CD14-positive monocyte (primary cell): ENCODE measurements around the gene BICD1. TPM values are rescaled to one million over a fixed set of nuclear protein-coding genes. Genes with fewer than 3 reads are reported as not detected.

Experiments used
- DNase-seq, 3 donors: peaks; one replicate each; pipeline ENCODE4 v3.0.0-alpha.2; 2011 to 2022
- H2AFZ ChIP-seq: 2 replicates; pipeline ENCODE4 v1.6.0; 2012; ENCODE audit warnings: mild to moderate bottlenecking, low read depth, low read length, inconsistent platforms; ENCODE audit not compliant: insufficient read depth, poor library complexity, severe bottlenecking
- H3K27ac ChIP-seq, 2 donors: 1 replicate in 1 of 2; 2 replicates in 1 of 2; pipeline ENCODE4 v1.5.1; 2012 to 2013; ENCODE audit warnings: low read length in 2 of 2, control low read depth in 1 of 2, inconsistent platforms in 1 of 2, low read depth in 1 of 2, mild to moderate bottlenecking in 1 of 2
- H3K27me3 ChIP-seq, 2 donors: one replicate each; pipeline versions ENCODE4 v1.6.0 to v1.6.1; 2011 to 2013; ENCODE audit warnings: low read length in 2 of 2; ENCODE audit not compliant: control insufficient read depth in 2 of 2, insufficient read depth in 2 of 2
- H3K36me3 ChIP-seq, 2 donors: replicated peaks in 1 of 2; 1 replicate in 1 of 2; 2 replicates in 1 of 2; pipeline versions ENCODE4 v1.5.1 to v1.6.1; 2012 to 2013; ENCODE audit warnings: low read length in 2 of 2, control low read depth in 1 of 2, inconsistent platforms in 1 of 2, mild to moderate bottlenecking in 1 of 2; ENCODE audit not compliant: insufficient read depth in 2 of 2, control insufficient read depth in 1 of 2
- H3K4me1 ChIP-seq, 2 donors: 1 replicate in 1 of 2; 2 replicates in 1 of 2; pipeline versions ENCODE4 v1.5.1 to v1.6.1; 2012 to 2013; ENCODE audit warnings: low read length in 2 of 2, control low read depth in 1 of 2, inconsistent platforms in 1 of 2, mild to moderate bottlenecking in 1 of 2, moderate library complexity in 1 of 2; ENCODE audit not compliant: insufficient read depth in 2 of 2, control insufficient read depth in 1 of 2
- H3K4me2 ChIP-seq: replicated peaks from 2 replicates; pipeline ENCODE3; 2012; ENCODE audit warnings: low read length, moderate library complexity, mild to moderate bottlenecking; ENCODE audit not compliant: poor library complexity, severe bottlenecking; ENCODE audit errors: extremely low read depth
- H3K4me3 ChIP-seq, 3 experiments: fragments of 200-600 bp in 1 of 3; sonication (generic) in 1 of 3; replicated peaks in 1 of 3; 1 replicate in 2 of 3; 2 replicates in 1 of 3; pipeline ENCODE4 v1.5.1; 2011 to 2013; ENCODE audit warnings: low read length in 3 of 3, mild to moderate bottlenecking in 3 of 3, control low read depth in 2 of 3, low read depth in 2 of 3, inconsistent platforms in 1 of 3, moderate library complexity in 1 of 3
- H3K79me2 ChIP-seq: 2 replicates; pipeline ENCODE4 v1.6.0; 2012; ENCODE audit warnings: mild to moderate bottlenecking, control low read depth, inconsistent platforms, low read length, moderate library complexity; ENCODE audit not compliant: insufficient read depth
- H3K9ac ChIP-seq: 2 replicates; pipeline ENCODE4 v1.6.0; 2017; ENCODE audit warnings: low read length, mild to moderate bottlenecking; ENCODE audit not compliant: insufficient read depth, poor library complexity, severe bottlenecking
- H3K9me3 ChIP-seq, 2 donors: replicated peaks in 1 of 2; 1 replicate in 1 of 2; 2 replicates in 1 of 2; pipeline versions ENCODE4 v1.5.1 to v1.6.1; 2012 to 2013; ENCODE audit warnings: low read length in 2 of 2, control low read depth in 1 of 2; ENCODE audit not compliant: control insufficient read depth in 1 of 2, insufficient read depth in 1 of 2
- H4K20me1 ChIP-seq: 2 replicates; pipeline ENCODE4 v1.6.0; 2012; ENCODE audit warnings: mild to moderate bottlenecking, low read length, control low read depth, moderate library complexity; ENCODE audit not compliant: insufficient read depth
- H3K27ac Mint-ChIP-seq, 7 donors: one replicate each; pipeline ENCODE4 v1.8.0; 2020; ENCODE audit warnings: mild to moderate bottlenecking in 7 of 7, mixed read lengths in 7 of 7, moderate library complexity in 6 of 7, inconsistent platforms in 2 of 7
- H3K27me3 Mint-ChIP-seq, 3 donors: one replicate each; pipeline ENCODE4 v1.8.0; 2021 to 2022; ENCODE audit warnings: low read depth in 3 of 3, mild to moderate bottlenecking in 3 of 3, mixed read lengths in 3 of 3, moderate library complexity in 3 of 3, inconsistent platforms in 1 of 3
- H3K36me3 Mint-ChIP-seq, 2 donors: one replicate each; pipeline ENCODE4 v1.8.0; 2020; ENCODE audit warnings: mixed read lengths in 2 of 2, inconsistent platforms in 1 of 2, mild to moderate bottlenecking in 1 of 2
- H3K4me1 Mint-ChIP-seq: one replicate; pipeline ENCODE4 v1.8.0; 2020; ENCODE audit warnings: mild to moderate bottlenecking, mixed read lengths
- H3K4me3 Mint-ChIP-seq, 2 donors: one replicate each; pipeline ENCODE4 v1.8.0; 2020; ENCODE audit warnings: mild to moderate bottlenecking in 2 of 2, mixed read lengths in 2 of 2, moderate library complexity in 1 of 2
- H3K9me3 Mint-ChIP-seq, 7 donors: one replicate each; pipeline ENCODE4 v1.8.0; 2020 to 2022; ENCODE audit warnings: mixed read lengths in 7 of 7, mild to moderate bottlenecking in 6 of 7, moderate library complexity in 6 of 7, inconsistent platforms in 2 of 7
- CTCF ChIP-seq: fragments of 200-600 bp; IDR thresholded peaks from one replicate; pipeline ENCODE4 v1.8.0; 2022; ENCODE audit warnings: antibody characterized with exemption, mild to moderate bottlenecking
- WGBS: methylation state at CpG from one replicate; pipeline ENCODE4 v1.1.5; 2013; ENCODE audit warnings: missing lambda C conversion rate; ENCODE audit not compliant: insufficient coverage; 5-methylcytosine and 5-hydroxymethylcytosine counted together
- intact Hi-C, 2 donors: fragments of 100-400 bp; cut with micrococcal nuclease; formaldehyde crosslinking; loops; one replicate each; pipeline versions ENCODE4 v1.15.0 to v1.15.1; 2023
- polyA plus RNA-seq, 3 donors: library from polyadenylated mRNA; depleted of rRNA in 1 of 3; unstranded in 2 of 3; stranded (reverse) in 1 of 3; fragments of 300-500 nt in 2 of 3; fragments of >200 nt in 1 of 3; fragmentation: Illumina TruSeq in 2 of 3; gene quantifications; 1 replicate in 2 of 3; 2 replicates in 1 of 3; pipeline ENCODE4 v1.2.3, GENCODE V29; 2012 to 2021

The BICD1 gene
- polyA plus RNA-seq, 3 donors, result 0.55 to 2.1 (median 1.6) TPM

GRCh38 chr12:32367381-32367780, 260.7 kb downstream of the BICD1 start:
- intact Hi-C loops, result loop anchor here (10.0 kb wide), 2 partner anchors 307 to 387 kb away; partner anchors contain the start of genes DNM1L (in 2 of the 2) and YARS2 (in 1 of the 2)
- H3K27me3 Mint-ChIP-seq, result peaks cover 0 to 2% (median 1%) of the 10 kb centered on the region in 3 donors
- H3K4me3 ChIP-seq, result no peak overlapping the region
- H3K27me3 ChIP-seq, result no peaks in the 10 kb centered on the region
- no peaks in the 10 kb centered on the region for H3K4me1 ChIP-seq
- H3K79me2 ChIP-seq, result no peaks in the 10 kb centered on the region
- 95% methylated on average over 3 of the region's 4 CpGs for WGBS
- no peak overlapping the region for H2AFZ ChIP-seq
- no peak overlapping the region for H3K4me2 ChIP-seq
- no peak overlapping the region for H3K27ac Mint-ChIP-seq
- DNase-seq, result no peak
- H3K9ac ChIP-seq, result no peak overlapping the region
- TF ChIP-seq CTCF, result no peak
- H3K36me3 ChIP-seq, result no peaks in the 10 kb centered on the region
- H3K9me3 Mint-ChIP-seq, result no peaks in the 10 kb centered on the region
- no peak overlapping the region for H3K27ac ChIP-seq
- H4K20me1 ChIP-seq, result no peaks in the 10 kb centered on the region
- H3K36me3 Mint-ChIP-seq, result no peaks in the 10 kb centered on the region
- H3K4me1 Mint-ChIP-seq, result no peaks in the 10 kb centered on the region
- no peaks in the 10 kb centered on the region for H3K9me3 ChIP-seq
- no peak overlapping the region for H3K4me3 Mint-ChIP-seq

DNA sequence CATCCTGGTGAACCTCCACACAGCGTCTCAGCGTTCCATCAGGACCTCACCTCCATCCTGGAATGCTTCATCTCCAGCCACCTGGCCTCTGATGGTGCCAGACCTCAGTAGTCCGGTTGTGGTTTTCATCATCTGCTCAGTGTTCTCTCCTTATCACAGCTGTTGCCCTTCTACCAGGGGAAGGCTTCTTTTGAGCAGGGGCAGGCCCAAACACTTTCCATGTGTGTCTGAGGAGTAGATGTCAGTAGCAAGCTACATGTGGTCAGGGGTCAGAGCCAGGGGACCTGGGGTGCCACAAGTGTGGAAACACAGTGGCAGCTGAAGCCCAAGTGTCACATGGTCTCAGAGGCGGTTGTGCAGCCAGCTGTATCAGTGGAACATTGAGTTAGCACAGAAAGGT, 262.6 kb downstream of the BICD1 start:
- Histone ChIP-seq H3K27ac (no peak overlapping the region), H3K9me3 (no peaks in the 10 kb centered on the region), H3K27me3 (no peaks in the 10 kb centered on the region), H3K9ac (no peak overlapping the region), H3K79me2 (no peaks in the 10 kb centered on the region), H2AFZ (no peak overlapping the region), H3K4me1 (peaks cover 4 to 8% of the 10 kb centered on the region in 2 donors), H4K20me1 (no peaks in the 10 kb centered on the region), H3K4me2 (no peak overlapping the region), H3K4me3 (no peak overlapping the region), H3K36me3 (no peaks in the 10 kb centered on the region)
- 86% methylated on average over 3 of the region's 4 CpGs for WGBS
- Mint-ChIP-seq H3K27me3 (peaks cover 0 to 2% (median 1%) of the 10 kb centered on the region in 3 donors), H3K36me3 (no peaks in the 10 kb centered on the region), H3K27ac (peak overlapping the region in 1 of 7 donors; percentile 5), H3K4me1 (peaks cover 5% of the 10 kb centered on the region), H3K9me3 (peaks cover 0 to 2% (median 0%) of the 10 kb centered on the region in 7 donors), H3K4me3 (no peak overlapping the region)
- TF ChIP-seq CTCF, result no peak
- intact Hi-C loops, result loop anchor here (10.0 kb wide), 2 partner anchors 306 to 386 kb away; partner anchors contain the start of genes DNM1L (in 2 of the 2) and YARS2 (in 1 of the 2)
- no peak for DNase-seq
